Sigmoid colon (tissue), 4 donors: ENCODE results near the gene RIMS1.

Source experiments
- CTCF ChIP-seq, 4 experiments: fragments of 450-650 bp in 3 of 4; fragments of 200-600 bp in 1 of 4; IDR thresholded peaks; one replicate each; pipeline ENCODE4 v1.5.1; 2016 to 2019; ENCODE audit warnings: antibody characterized with exemption in 4 of 4, mild to moderate bottlenecking in 3 of 4, moderate library complexity in 2 of 4
- EP300 ChIP-seq, 4 donors: sonication (generic); formaldehyde crosslinking; IDR thresholded peaks; one replicate each; pipeline ENCODE4 v1.6.1; 2017; ENCODE audit warnings: antibody characterized with exemption in 4 of 4

GRCh38 chr6:72002415-72002814 lies 116.1 kb downstream of the RIMS1 start:
- TF ChIP-seq EP300 (IDR thresholded peaks at IDR 0.05) (no peak), CTCF (IDR thresholded peaks at IDR 0.05) (no peak)
